Stimulated activated naive CD8-positive, alpha-beta T cell treated with anti-CD3 and anti-CD28 coated beads, Interleukin-15, Interleukin-2, amounts not matched to agents 100 U/mL and 50 U/mL, for 24 hours (primary cell): Measurements from ENCODE around the gene AKNAD1.

Experiments used
- ATAC-seq: fragments of 150-1000 bp; cut with Tn5 transposase; one replicate; pipeline ENCODE4 v1.10.0; 2021
- DNase-seq: peaks from one replicate; pipeline ENCODE4 v3.0.0; 2021

The AKNAD1 gene

GRCh38 chr1:108863984-108864383 lies 7.1 kb upstream of the AKNAD1 start:
- no peak for ATAC-seq
- no peak for DNase-seq

GRCh38 chr1:108862698-108863477 lies 6.0 kb upstream of the AKNAD1 start:
- ATAC-seq = no peak
- no peak for DNase-seq

- no peak for ATAC-seq
- no peak for DNase-seq
These were observed 5.2 kb upstream of the AKNAD1 start for GRCh38 chr1:108862017-108862610.

DNA sequence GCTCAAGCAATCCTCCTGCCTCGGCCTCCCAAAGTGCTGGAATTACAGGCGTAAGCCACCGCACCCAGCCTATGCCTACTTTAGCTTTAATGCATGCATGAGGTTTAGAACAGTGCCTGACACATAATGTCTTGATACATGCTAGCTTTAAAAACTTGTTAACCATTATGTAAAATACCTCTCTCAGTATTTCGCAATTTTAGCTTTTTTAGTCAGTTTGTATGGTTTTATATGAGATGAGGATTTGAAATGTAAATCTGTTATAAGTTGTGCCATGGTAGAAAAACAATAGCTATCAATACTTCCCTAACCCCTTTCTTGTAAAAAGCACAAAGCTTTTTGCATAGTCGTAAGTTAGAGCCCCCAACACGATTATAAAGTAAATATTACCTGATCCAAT lies 4.7 kb upstream of the AKNAD1 start:
- ATAC-seq = no peak
- DNase-seq = no peak

DNA sequence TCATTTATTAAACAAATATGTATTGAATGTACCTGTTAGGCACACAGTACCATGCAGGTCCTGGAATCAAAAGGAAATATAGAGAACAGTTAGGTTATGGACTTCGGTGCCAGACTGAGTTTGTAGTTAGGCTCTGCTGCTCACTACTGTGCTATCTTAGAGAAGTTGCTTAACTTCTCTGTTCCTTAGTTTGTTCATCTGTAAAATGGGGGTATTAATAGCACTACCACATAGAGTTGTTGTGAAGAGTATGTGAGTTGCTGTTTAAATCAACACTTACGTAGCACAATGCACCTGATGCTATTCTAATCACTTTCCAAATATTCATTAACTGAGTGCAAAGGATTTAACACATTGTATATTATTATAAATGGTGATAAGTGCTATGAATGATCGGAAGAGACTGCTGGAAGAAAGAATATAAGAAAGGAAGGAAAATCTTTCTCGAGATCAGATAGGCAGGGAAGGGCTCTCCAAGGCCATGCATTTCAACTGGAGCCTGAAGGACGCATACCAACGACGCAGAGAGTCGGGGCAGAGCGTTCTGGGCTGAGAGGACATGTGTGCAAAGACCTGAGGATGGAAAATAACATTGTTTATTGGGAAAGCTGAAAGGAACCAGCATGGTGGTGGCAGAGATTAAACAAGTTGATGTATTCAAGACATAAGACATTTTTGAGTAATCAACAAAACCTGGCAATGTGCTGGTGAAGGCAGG lies 3.5 kb upstream of the AKNAD1 start:
- ATAC-seq (no peak), DNase-seq (no peak)

DNA sequence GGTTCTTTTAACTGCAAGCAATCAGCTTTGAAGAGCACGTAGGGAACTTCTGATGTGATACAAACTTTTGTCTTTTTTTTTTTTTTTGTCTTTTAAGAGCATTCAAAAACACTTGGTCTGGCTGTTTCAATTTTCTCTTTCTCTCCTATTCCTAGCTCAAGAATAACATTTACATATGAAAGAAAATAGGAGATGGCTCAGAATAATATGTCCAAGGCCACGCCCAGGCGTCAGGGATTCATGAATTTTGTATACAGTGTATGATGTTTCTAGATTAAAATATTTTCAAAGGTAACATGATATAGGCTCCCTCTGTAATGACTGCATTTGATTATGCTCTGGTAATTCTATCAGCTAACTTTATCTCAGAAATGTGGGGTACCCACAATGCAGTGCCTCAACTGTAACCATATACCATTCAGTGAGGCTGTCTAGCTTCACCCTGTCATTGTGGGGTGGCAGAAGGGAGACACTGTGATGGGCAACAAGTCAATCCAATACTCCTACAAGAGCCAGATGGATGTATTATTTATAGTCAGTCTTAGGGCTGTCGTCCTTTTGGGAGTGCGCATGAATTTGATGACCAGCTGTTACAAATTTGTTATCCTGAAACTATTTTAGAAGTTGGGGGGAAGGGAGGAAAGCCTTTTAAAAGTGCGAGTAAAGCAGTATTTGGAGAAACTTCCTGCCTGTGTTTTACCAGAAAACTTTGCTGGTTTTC lies 1.5 kb upstream of the AKNAD1 start:
- no peak for DNase-seq
- ATAC-seq = no peak

- ATAC-seq (no peak), DNase-seq (no peak)
These were observed 2.5 kb downstream of the AKNAD1 start for GRCh38 chr1:108854221-108855019.

GRCh38 chr1:108852221-108852975 lies 4.5 kb downstream of the AKNAD1 start:
- ATAC-seq (no peak), DNase-seq (no peak)

GRCh38 chr1:108851567-108851966 lies 5.3 kb downstream of the AKNAD1 start:
- DNase-seq (no peak), ATAC-seq (no peak)

- DNase-seq = no peak
These were observed 6.0 kb downstream of the AKNAD1 start for GRCh38 chr1:108850929-108851328.

GRCh38 chr1:108848806-108849205 lies 8.1 kb downstream of the AKNAD1 start:
- no peak for ATAC-seq

More at GRCh38 chr1:108850929-108851328, 6.0 kb downstream of the AKNAD1 start:
- no peak for ATAC-seq

GRCh38 chr1:108847494-108847893 lies 9.4 kb downstream of the AKNAD1 start:
- no peak for ATAC-seq
- no peak for DNase-seq

More at GRCh38 chr1:108848806-108849205, 8.1 kb downstream of the AKNAD1 start:
- no peak for DNase-seq

- DNase-seq = no peak
These were observed 10.9 kb downstream of the AKNAD1 start for GRCh38 chr1:108845991-108846390.

GRCh38 chr1:108845446-108845845 lies 11.4 kb downstream of the AKNAD1 start:
- DNase-seq (no peak), ATAC-seq (no peak)

More at GRCh38 chr1:108845991-108846390, 10.9 kb downstream of the AKNAD1 start:
- no peak for ATAC-seq

GRCh38 chr1:108843390-108844137 lies 13.3 kb downstream of the AKNAD1 start:
- ATAC-seq (no peak), DNase-seq (no peak)

DNA sequence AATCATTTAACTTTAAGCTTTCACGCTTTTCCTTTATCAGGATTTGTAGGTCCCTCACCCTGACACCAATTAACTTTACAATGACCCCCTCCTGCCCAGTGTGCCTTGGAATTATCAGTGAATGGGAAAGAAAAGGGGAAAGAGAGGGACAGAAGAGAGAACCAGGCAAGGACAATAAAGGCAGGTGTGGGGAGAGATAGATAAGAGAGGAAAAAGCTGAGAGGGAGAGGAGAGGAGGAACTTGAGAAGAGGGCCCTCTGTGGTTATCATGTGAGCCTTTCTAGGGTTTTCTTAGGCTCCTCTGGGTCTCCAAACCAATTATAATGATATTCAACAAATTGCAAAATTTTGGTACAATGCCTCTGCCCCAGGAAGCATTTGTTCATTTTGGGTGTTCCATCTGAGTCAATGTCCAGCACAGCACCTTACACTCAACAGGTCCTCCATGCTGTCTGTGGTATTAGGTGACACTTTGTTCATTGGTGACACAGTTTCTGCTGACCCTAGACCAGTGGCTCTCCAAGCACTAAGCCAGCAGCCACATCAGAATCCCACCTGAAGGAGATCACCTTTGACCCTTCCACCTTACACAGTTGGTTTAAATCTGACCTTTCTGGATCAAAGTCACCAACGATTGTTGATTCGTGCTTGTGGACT lies 14.2 kb downstream of the AKNAD1 start:
- no peak for ATAC-seq
- no peak for DNase-seq

DNA sequence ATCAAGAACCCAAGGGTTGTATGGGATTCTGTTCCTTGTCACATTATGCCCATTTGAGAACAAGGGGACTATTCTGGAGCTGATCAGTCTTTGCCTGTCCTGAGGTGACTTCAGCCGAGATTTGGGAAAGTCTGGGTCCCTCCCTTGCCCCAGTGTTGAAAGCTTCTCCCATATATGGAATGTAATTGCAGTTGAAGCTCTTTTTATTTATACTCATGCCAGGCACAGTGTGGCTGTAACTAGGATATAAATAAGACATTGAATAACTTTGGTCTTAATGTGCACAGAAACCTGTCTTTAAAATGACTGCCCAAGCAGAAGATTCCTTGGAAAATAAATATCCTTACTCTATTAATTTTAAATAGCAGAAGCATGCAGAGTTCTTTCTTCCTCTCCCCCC lies 15.2 kb downstream of the AKNAD1 start:
- no peak for DNase-seq

GRCh38 chr1:108832929-108833328 lies 24.0 kb downstream of the AKNAD1 start:
- ATAC-seq (no peak), DNase-seq (no peak)

More for the DNA sequence above, 15.2 kb downstream of the AKNAD1 start:
- no peak for ATAC-seq

DNA sequence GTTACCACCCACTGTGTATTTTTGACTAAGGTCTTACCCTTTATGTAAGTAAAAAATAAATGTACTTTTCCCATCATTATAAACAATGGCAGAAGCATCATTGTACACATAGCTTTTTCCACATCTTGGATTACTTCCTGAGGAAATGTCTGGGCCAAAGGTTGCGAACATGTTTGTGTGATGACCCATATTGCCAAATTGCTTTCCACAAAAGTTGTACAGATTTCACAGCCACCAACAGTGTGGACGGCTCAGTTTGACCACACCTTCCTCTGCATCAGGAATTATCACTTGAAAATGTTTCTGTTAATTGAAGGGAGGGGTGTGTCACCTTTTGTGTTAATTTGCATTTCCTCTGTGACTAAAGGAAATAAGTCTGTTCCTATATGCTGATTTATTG lies 25.7 kb downstream of the AKNAD1 start:
- ATAC-seq (no peak), DNase-seq (no peak)
